ENCODE data around the gene ACSS2.

ACSS2 gene

DNA sequence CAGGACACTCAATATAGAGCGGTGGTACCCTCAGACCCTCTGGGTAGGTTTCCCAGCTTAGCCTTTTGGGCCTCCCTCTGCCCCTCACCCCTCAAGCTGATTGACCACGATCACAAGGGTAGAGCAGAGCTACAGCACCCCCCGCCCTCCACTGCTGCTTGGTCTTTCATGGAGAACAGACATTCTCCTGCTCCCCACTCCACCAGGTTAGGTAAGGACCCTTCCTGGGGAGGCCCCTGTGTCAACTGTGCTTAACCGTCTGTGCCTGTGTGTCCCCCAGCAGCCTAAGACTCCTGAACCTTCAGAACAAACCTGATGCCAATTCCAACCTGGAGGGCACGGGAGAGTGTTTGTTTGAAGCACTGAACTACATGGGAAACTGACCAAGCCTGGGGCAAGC, 91.0 kb downstream of the ACSS2 start:
- TF ChIP-seq, protein P1, sequence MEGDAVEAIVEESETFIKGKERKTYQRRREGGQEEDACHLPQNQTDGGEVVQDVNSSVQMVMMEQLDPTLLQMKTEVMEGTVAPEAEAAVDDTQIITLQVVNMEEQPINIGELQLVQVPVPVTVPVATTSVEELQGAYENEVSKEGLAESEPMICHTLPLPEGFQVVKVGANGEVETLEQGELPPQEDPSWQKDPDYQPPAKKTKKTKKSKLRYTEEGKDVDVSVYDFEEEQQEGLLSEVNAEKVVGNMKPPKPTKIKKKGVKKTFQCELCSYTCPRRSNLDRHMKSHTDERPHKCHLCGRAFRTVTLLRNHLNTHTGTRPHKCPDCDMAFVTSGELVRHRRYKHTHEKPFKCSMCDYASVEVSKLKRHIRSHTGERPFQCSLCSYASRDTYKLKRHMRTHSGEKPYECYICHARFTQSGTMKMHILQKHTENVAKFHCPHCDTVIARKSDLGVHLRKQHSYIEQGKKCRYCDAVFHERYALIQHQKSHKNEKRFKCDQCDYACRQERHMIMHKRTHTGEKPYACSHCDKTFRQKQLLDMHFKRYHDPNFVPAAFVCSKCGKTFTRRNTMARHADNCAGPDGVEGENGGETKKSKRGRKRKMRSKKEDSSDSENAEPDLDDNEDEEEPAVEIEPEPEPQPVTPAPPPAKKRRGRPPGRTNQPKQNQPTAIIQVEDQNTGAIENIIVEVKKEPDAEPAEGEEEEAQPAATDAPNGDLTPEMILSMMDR (IDR thresholded peaks at IDR 0.05): no peak
- H3K4me3 Mint-ChIP-seq: no peak overlapping the region
- H3K27me3 Mint-ChIP-seq (ENCODE audit: low read depth, poor library complexity): peaks cover 18% of the 10 kb centered on the region
- no peaks in the 10 kb centered on the region for H3K9me3 Mint-ChIP-seq
- H3K36me3 Mint-ChIP-seq (ENCODE audit: low read depth): no peaks in the 10 kb centered on the region
- H3K27ac Mint-ChIP-seq: no peak overlapping the region
- peaks cover 25% of the 10 kb centered on the region for H3K4me1 Mint-ChIP-seq
- DNase-seq: no peak

DNA sequence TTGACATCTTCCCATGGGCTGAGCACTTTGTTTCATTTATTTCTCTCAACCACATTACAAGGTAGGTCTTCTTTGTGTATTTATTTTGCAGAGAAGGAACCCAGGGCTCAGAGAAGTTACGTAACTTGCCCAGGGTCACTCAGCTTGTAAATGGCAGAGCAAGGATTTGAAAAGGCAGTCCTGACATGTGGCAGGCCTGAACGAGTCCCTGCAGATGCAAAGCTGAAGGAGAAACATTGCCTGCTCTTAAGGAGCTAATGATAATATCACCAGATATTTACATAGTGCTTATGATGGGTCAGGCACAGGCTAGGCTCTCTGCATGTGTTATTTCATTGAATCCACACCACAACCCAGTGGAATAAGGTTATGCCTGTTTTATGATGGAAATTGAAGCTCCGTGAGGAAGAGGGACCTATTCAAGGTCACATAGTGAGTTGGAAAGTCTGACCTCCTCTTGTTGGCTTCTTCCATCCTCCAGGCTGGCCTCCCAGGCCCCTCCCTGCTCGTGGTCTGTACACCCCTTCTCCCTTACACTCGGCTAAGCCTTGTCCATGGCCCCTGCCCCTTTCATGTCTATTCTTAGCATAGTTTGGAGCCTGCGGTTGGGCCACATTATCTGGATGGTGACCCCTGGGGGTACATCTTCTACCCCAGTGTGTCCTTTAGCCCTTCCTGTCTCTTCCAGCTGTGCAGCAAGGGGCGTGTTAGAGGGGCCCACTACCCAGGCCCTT, 91.8 kb downstream of the ACSS2 start:
- Mint-ChIP-seq H3K4me3 (no peak overlapping the region), H3K27me3 (ENCODE audit: low read depth, poor library complexity) (peaks cover 15% of the 10 kb centered on the region), H3K36me3 (ENCODE audit: low read depth) (no peaks in the 10 kb centered on the region), H3K4me1 (peaks cover 30% of the 10 kb centered on the region), H3K9me3 (no peaks in the 10 kb centered on the region), H3K27ac (no peak overlapping the region)
- TF ChIP-seq, protein P1 (IDR thresholded peaks at IDR 0.05): no peak
- DNase-seq: no peak

DNA sequence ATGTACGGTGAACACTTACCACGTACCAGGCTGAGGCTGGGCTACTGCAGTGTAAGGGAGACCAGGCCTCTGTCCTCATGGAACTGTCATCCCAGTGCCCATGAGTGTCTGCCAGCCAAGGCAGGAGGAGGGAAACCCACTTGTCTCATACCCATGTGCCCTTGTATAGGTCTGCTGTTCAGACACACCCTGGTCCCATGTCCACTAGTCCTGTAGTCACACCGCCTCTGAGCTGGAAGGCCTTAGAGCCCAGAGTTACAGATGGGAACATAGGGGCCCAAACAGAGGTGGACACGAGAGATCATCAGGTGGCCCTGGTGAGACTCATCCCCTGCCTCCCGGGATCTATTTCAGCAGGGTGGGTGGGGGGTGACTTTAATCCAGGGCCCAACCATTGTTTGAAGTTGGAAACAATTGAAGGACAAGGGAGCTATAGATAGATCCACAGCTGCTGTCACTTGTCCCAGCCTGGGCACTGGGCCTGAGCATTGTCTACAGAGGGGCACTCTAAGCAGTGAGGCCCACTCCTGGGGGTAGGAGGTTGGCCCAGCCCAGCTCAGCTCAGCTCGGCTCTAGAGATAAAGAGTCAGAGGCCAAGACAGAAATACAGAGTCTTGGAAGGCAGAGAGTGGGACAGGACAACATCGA, 93.9 kb downstream of the ACSS2 start:
- Mint-ChIP-seq H3K4me3 (no peak overlapping the region), H3K27me3 (ENCODE audit: low read depth, poor library complexity) (peaks cover 13% of the 10 kb centered on the region), H3K27ac (no peak overlapping the region)

DNA sequence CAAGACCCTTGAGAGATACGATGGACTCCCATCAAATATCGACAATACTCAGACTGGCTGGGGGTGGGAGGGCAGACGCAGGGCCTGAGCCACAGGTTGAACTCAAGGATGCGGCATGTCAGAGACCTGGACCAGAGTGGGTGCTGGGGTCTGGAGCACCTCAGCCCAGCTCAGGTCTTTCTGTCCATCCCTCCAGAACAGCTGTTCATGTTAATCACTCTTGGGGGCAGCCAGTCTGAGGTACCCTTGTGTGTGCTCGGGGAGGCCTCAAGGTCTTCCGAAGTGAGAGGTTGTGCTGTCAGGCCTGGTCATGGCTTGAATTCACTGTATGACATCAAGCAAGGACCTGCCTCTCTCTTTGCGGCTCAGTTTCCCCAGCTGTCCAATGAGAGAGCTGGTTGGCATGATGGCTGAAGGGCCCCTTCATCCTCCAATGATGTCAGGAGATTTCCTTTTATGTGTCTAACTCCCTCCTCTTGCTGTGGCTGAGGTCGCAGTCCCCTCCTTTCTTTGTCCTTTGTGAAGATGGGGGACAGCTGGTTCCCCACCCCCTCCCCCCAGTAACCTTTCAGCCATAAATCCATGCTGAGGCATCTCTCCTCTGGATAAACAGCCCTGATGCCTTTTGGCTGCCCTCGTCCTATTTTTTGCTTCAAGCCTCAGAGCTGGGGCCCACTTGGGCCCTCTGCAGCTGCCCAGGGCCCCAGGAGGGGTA, 94.6 kb downstream of the ACSS2 start:
- Mint-ChIP-seq H3K27ac (peak overlapping the region; percentile 89), H3K9me3 (no peaks in the 10 kb centered on the region), H3K4me3 (no peak overlapping the region), H3K36me3 (ENCODE audit: low read depth) (no peaks in the 10 kb centered on the region), H3K27me3 (ENCODE audit: low read depth, poor library complexity) (peaks cover 9% of the 10 kb centered on the region), H3K4me1 (peaks cover 35% of the 10 kb centered on the region)
- TF ChIP-seq, protein P1 (IDR thresholded peaks at IDR 0.05): no peak
- DNase-seq: no peak

More for the DNA sequence above, 93.9 kb downstream of the ACSS2 start:
- Mint-ChIP-seq H3K9me3 (no peaks in the 10 kb centered on the region), H3K4me1 (peaks cover 35% of the 10 kb centered on the region), H3K36me3 (ENCODE audit: low read depth) (no peaks in the 10 kb centered on the region)
- DNase-seq: no peak
- TF ChIP-seq, protein P1 (IDR thresholded peaks at IDR 0.05): no peak

- Mint-ChIP-seq H3K4me1 (peaks cover 35% of the 10 kb centered on the region), H3K4me3 (no peak overlapping the region), H3K27ac (peak overlapping the region; percentile 89), H3K27me3 (ENCODE audit: low read depth, poor library complexity) (peaks cover 9% of the 10 kb centered on the region), H3K9me3 (no peaks in the 10 kb centered on the region), H3K36me3 (ENCODE audit: low read depth) (no peaks in the 10 kb centered on the region)
- TF ChIP-seq, protein P1 (IDR thresholded peaks at IDR 0.05): no peak
- DNase-seq: no peak
Observed at GRCh38 chr20:34971561-34972235, 95.3 kb downstream of the ACSS2 start.
